COLO668 (cell line): ENCODE data around the gene CHCHD6.

Experiments
- DNase-seq: peaks from one replicate; lab custom pipeline; 2025; ENCODE audit not compliant: unreplicated experiment; lab: John Stamatoyannopoulos, UW

Gene CHCHD6

GRCh38 chr3:126917232-126917804 is 213.3 kb downstream of the CHCHD6 start:
- no peak for DNase-seq

GRCh38 chr3:126918355-126918821 is 214.3 kb downstream of the CHCHD6 start:
- no peak for DNase-seq

GRCh38 chr3:126921085-126921824 is 217.2 kb downstream of the CHCHD6 start:
- DNase-seq, result no peak

GRCh38 chr3:126922466-126922865 is 218.4 kb downstream of the CHCHD6 start:
- no peak for DNase-seq

- DNase-seq, result no peak
These were observed 219.4 kb downstream of the CHCHD6 start for GRCh38 chr3:126923423-126923822.

GRCh38 chr3:126923895-126924294 is 219.9 kb downstream of the CHCHD6 start:
- DNase-seq, result no peak

DNA sequence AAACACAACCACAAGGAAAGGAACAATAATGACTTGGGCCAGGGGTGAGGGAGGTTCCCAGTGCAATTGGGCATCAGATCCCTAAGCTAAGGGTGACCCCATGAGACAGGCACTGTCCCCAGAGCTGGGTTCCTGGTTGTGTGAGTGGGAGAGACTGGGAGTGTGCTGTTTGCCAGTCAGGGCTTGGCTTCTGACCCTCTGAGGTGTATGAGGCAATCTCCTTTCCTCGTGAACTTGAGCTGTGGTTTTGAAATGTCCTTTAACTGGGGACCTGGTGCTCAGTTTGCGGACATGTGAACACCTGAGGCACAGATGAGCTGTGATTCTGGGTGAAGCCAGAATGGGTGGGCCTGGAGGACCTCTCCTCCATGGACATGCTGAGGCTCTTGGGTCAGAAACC is 220.4 kb downstream of the CHCHD6 start:
- DNase-seq, result no peak

DNA sequence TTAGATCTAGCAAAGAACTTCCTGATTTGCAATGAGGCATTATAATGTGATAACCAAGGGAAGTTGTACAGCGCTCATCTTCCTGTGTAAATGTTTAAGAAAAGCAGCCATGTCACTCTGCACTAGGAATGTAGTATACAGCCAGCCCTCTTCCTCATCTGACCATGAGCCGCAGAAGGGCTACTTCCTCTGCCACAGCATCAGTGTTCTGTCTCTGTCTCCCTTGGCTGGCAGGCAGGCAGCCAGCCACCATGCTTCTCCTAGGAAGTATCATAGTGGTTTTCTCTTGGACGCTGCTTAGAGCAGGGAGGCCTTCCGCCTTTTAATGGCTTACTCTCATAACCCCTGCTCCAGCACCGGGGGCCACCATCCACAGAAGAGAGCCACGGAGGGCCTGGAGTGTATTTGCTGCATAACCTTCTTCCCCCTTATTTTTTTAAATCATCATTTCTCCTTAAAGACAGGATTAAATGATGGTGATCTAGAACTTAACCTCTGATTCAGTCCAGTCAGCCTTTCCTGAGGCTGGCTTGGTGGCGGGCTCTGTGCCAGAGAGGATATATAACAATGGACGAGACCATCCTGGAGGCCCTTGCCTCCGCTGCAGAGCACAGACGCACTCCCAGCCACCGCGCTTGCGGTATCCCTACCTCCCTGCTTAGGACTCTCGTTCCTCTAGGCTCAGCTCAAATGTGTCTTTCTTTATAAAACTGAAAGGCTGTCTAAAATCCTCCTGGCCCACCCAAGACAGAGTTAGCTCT is 221.6 kb downstream of the CHCHD6 start:
- no peak for DNase-seq

GRCh38 chr3:126926684-126927400 is 222.8 kb downstream of the CHCHD6 start:
- no peak for DNase-seq

- no peak for DNase-seq
These were observed 223.3 kb downstream of the CHCHD6 start for GRCh38 chr3:126927401-126927750.

DNA sequence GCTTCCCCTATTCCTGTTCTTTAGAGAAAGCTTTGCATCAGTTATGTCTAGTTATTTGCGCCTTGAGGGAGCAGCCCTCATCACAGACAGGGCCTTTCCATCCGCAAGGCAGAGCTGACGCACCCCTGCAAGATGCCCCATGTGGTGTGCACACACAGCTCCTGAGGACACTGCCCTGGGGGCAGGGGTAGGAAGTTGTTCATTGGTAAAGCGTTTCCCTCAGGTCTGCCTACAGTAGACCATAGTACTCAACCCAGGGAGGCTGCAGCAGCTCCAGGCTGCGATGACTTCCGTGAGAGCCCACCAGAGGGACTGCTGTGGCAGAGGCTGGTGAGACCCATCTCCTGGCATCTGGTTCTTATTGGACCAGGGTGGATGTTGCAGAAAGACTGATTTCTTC is 223.8 kb downstream of the CHCHD6 start:
- DNase-seq, result no peak

DNA sequence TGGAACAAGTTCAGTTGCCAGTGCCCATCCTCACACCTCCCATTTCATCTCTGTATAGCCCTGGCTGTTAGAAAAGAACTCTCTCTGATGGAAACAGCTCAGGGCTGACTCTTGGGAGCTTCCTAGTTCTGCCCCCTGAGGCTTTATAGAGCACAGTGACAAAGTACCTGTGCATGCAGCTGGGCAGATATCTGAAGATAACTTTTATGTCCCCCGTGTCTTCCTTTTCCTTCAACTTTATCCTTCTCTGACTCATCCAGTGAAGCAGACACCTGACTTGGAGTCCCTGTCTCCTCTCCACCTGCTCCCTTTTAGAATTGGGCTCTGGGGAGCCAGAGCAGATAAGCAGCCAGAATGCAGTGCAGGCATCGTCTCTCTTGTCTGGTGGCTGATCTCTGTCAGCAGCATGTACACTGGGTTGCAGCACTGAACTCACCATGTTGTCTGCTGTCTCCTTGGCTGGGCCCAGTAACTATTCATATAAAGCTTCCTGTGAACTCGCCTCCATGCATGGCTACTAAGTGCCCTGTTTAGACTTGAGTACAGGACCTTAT is 225.0 kb downstream of the CHCHD6 start:
- DNase-seq, result no peak

- DNase-seq, result no peak
These were observed 227.0 kb downstream of the CHCHD6 start for GRCh38 chr3:126930936-126931600.

- no peak for DNase-seq
These were observed 227.8 kb downstream of the CHCHD6 start for GRCh38 chr3:126931806-126932187.

- DNase-seq, result no peak
These were observed 228.3 kb downstream of the CHCHD6 start for GRCh38 chr3:126932188-126932931.

DNA sequence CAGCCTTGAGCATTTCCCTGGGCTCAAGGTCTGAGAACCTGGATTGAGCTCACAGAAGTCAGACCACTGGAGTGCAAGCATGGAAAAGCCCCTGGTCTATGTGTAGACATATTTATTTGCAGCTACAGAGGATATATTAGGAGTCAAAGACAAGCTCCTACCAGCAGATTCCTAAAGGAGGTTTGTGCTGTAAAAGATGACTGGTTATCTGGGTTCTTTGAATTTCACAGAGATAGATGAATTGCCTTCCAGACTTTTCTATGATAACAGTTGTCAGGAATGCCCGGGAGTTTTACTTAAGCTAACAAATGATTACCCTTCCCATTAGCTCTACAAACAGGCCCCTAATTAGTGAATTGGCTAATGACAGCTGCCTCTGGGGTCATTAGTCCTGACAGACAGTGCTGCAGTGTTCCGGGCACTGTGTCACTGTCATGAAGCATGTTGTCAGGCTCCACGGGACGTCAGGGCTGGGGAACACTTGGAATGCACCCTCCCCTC is 230.0 kb downstream of the CHCHD6 start:
- no peak for DNase-seq

GRCh38 chr3:126934991-126935390 is 231.0 kb downstream of the CHCHD6 start:
- no peak for DNase-seq

DNA sequence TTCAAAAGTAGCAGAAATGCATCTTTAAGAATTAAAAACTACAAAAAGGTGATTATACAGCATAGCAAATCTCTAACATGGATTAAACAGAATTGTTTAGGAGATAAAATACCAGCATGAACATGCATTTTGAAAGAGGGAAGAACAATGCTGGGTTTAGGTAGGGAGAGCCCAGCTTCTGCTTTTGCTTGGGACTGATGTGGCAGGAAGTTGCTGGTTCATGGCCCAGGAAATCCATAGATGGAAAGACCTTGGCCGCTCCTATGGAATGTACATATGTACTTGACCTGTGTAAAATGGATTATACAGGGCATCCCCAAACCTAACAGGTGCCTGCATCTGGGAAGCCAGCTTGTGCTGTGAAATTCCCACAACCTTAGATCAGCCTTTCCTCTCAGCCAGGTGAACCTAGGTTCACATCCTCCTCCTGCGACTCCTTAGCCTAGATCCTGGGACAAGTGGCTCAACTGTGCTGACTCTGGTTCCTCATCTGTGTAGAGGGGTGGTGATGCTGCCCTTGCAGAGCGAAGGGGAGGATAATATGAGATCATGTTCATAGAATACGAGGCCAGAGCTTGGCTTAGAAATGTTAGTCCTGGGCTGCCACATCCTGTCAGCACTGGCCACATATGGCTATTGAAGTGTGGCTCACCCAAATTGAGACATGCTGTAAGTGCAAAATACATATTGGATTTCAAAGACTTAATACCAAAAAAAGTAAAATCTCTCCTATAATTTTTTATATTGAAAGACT is 231.9 kb downstream of the CHCHD6 start:
- no peak for DNase-seq

GRCh38 chr3:126936853-126937425 is 232.9 kb downstream of the CHCHD6 start:
- DNase-seq, result no peak
